GM12891 (cell line): ENCODE results near the gene MAML2.

Experiments used
- PAX5 ChIP-seq: IDR thresholded peaks from 2 replicates; pipeline ENCODE4 v1.6.1; 2011; ENCODE audit warnings: low read length, moderate library complexity, mild to moderate bottlenecking; ENCODE audit not compliant: insufficient read depth, severe bottlenecking
- POLR2A ChIP-seq: IDR thresholded peaks from 2 replicates; pipeline ENCODE4 v1.6.1; 2011; ENCODE audit warnings: low read depth, low read length, control low read depth
- POLR2AphosphoS5 ChIP-seq: IDR thresholded peaks from 2 replicates; pipeline ENCODE4 v1.6.1; 2011; ENCODE audit warnings: low read depth, low read length, control low read depth
- POU2F2 ChIP-seq: IDR thresholded peaks from 2 replicates; pipeline ENCODE4 v1.6.1; 2011; ENCODE audit warnings: low read depth, mild to moderate bottlenecking, control low read depth, low read length, moderate library complexity
- SPI1 ChIP-seq: IDR thresholded peaks from 2 replicates; pipeline ENCODE4 v1.6.1; 2011; ENCODE audit warnings: low read depth, low read length, control low read depth
- TAF1 ChIP-seq: IDR thresholded peaks from 2 replicates; pipeline ENCODE4 v1.6.1; 2011; ENCODE audit warnings: low read depth, low read length, control low read depth

- TF ChIP-seq POLR2AphosphoS5 (no peak), POLR2A (no peak), TAF1 (no peak), SPI1 (no peak), PAX5 (no peak), POU2F2 (no peak)
Observed at GRCh38 chr11:96299155-96299888, 43.7 kb downstream of the MAML2 start.
